ENCODE results near the gene CLDN19. TPM values are rescaled to one million over a fixed set of nuclear protein-coding genes. Genes with fewer than 3 reads are reported as not detected.

Gene CLDN19
- total and polyA plus RNA-seq, 2 of the 8 experiments (the other 6 are each of a cell fraction or from before 2014, with no cell fraction given) = 9.7 to 17.2 TPM

DNA sequence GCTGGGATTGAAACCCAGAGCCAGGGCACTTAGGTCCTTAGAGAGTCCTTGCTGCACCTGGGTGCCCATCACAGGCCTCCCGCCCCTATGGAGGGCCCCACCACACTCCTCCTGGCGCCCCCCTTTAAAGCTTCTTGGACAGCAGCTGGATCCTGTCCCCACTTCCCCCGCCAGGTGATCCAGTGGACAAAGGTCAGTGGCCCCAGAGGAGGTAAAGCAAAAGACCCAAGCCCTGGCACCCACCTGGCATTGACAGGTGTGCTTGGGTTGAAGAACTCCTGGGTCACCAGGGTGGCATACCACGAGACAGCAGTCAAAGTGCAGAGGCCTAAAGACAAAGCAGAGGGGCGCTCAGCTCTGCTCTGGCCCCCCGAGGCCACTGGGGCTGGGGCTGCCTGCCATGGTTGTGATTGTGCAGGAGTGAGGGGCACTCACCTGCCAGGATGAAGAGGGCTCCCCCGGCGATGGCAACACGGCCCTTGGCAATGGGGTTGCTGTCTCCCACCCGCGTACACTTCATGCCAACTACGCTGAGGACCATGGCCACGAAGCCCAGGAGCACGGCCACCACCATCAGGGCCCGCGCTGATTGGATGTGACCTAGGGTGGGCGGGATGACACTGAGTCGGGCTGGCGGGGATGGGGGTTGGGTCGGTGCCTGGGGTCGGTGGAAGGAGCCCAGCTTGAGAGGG, 1.9 kb downstream of the CLDN19 start (continued):
- no peak for TF ChIP-seq CTBP2 (IDR thresholded peaks at IDR 0.05; ENCODE audit: borderline replicate concordance, insufficient read depth, insufficient read length, low read length)
- no peak for TF ChIP-seq KDM1A (IDR thresholded peaks at IDR 0.05; ENCODE audit: borderline replicate concordance, low read length)
- TF ChIP-seq SP1 (IDR thresholded peaks at IDR 0.05; ENCODE audit: low read depth, low read length) = no peak
- TF ChIP-seq FOSL1 (IDR thresholded peaks at IDR 0.05; ENCODE audit: insufficient read depth, low read depth, low read length) = no peak
- no peak for TF ChIP-seq TBP (IDR thresholded peaks at IDR 0.05; ENCODE audit: low read depth, low read length)
- TF ChIP-seq MAX (IDR thresholded peaks at IDR 0.05) = no peak
- no peak for TF ChIP-seq SIRT6 (IDR thresholded peaks at IDR 0.05; ENCODE audit: low read length)
- TF ChIP-seq, protein P1, sequence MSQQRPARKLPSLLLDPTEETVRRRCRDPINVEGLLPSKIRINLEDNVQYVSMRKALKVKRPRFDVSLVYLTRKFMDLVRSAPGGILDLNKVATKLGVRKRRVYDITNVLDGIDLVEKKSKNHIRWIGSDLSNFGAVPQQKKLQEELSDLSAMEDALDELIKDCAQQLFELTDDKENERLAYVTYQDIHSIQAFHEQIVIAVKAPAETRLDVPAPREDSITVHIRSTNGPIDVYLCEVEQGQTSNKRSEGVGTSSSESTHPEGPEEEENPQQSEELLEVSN (IDR thresholded peaks at IDR 0.05) = no peak
- TF ChIP-seq KDM5A (IDR thresholded peaks at IDR 0.05; ENCODE audit: low read length) = no peak
- TF ChIP-seq CHD1 (IDR thresholded peaks at IDR 0.05; ENCODE audit: low read depth, low read length) = no peak

Data from H1 (cell line).